Naive B cell (primary cell): ENCODE results near the gene OPA3. TPM values are rescaled to one million over a fixed set of nuclear protein-coding genes. Genes with fewer than 3 reads are reported as not detected.

Experiments used
- ATAC-seq, 2 donors: fragments of 150-1000 bp; cut with Tn5 transposase; 2 replicates each; pipeline ENCODE4 v1.10.0; 2021; ENCODE audit warnings: low read depth in 2 of 2, mild to moderate bottlenecking in 2 of 2, moderate library complexity in 2 of 2
- DNase-seq: peaks from one replicate; pipeline ENCODE4 v3.0.0; 2022
- H3K27ac Mint-ChIP-seq, 6 donors: one replicate each; pipeline ENCODE4 v1.8.0; 2020 to 2022; ENCODE audit warnings: mild to moderate bottlenecking in 6 of 6, mixed read lengths in 6 of 6, moderate library complexity in 5 of 6, inconsistent platforms in 2 of 6
- H3K27me3 Mint-ChIP-seq, 3 donors: one replicate each; pipeline ENCODE4 v1.8.0; 2021 to 2022; ENCODE audit warnings: mixed read lengths in 3 of 3, mild to moderate bottlenecking in 1 of 3
- H3K36me3 Mint-ChIP-seq, 2 donors: one replicate each; pipeline ENCODE4 v1.8.0; 2020 to 2022; ENCODE audit warnings: mixed read lengths in 2 of 2, inconsistent platforms in 1 of 2, mild to moderate bottlenecking in 1 of 2
- H3K4me1 Mint-ChIP-seq, 3 donors: one replicate each; pipeline ENCODE4 v1.8.0; 2020 to 2022; ENCODE audit warnings: mixed read lengths in 3 of 3, inconsistent platforms in 1 of 3, mild to moderate bottlenecking in 1 of 3, moderate library complexity in 1 of 3
- H3K4me3 Mint-ChIP-seq, 8 donors: one replicate each; pipeline ENCODE4 v1.8.0; 2020 to 2022; ENCODE audit warnings: mild to moderate bottlenecking in 8 of 8, mixed read lengths in 8 of 8, moderate library complexity in 8 of 8, inconsistent platforms in 2 of 8
- H3K9me3 Mint-ChIP-seq, 7 donors: one replicate each; pipeline ENCODE4 v1.8.0; 2020 to 2022; ENCODE audit warnings: mixed read lengths in 7 of 7, mild to moderate bottlenecking in 5 of 7, inconsistent platforms in 2 of 7, moderate library complexity in 1 of 7
- polyA plus RNA-seq, 6 donors: library from polyadenylated mRNA; unstranded; fragments of 300-500 nt; fragmentation: Illumina TruSeq; gene quantifications; one replicate each; pipeline ENCODE4 v1.2.3, GENCODE V29; 2021; ENCODE audit warnings: low read depth in 6 of 6

OPA3 gene
- polyA plus RNA-seq, 6 donors from 2014 or later, result 5.0 to 14.4 (median 7.8) TPM; not detected in 1

- DNase-seq (no peak), ATAC-seq (no peak)
- H3K4me3 Mint-ChIP-seq, result no peak overlapping the region
- H3K27me3 Mint-ChIP-seq, result no peaks in the 10 kb centered on the region
- H3K36me3 Mint-ChIP-seq, result peaks cover 0 to 5% of the 10 kb centered on the region in 2 donors
- H3K27ac Mint-ChIP-seq, result peak overlapping the region in 3 of 6 donors; percentile 45 to 68 (median 67)
- H3K9me3 Mint-ChIP-seq, result no peaks in the 10 kb centered on the region
- peaks cover 17 to 22% (median 18%) of the 10 kb centered on the region in 3 donors for H3K4me1 Mint-ChIP-seq
Measured at GRCh38 chr19:45547211-45547770, 37.3 kb downstream of the OPA3 start.

- H3K4me1 Mint-ChIP-seq, result peaks cover 6 to 13% (median 11%) of the 10 kb centered on the region in 3 donors
- H3K27me3 Mint-ChIP-seq, result no peaks in the 10 kb centered on the region
- H3K4me3 Mint-ChIP-seq, result no peak overlapping the region
- H3K9me3 Mint-ChIP-seq, result peaks cover 0 to 7% (median 3%) of the 10 kb centered on the region in 7 donors
- ATAC-seq (no peak), DNase-seq (no peak)
- no peak overlapping the region for H3K27ac Mint-ChIP-seq
- H3K36me3 Mint-ChIP-seq, result peaks cover 0 to 3% of the 10 kb centered on the region in 2 donors
Measured at GRCh38 chr19:45542234-45542668, 42.4 kb downstream of the OPA3 start.

GRCh38 chr19:45539459-45539858 lies 45.1 kb downstream of the OPA3 start:
- Mint-ChIP-seq H3K4me3 (no peak overlapping the region), H3K27me3 (no peaks in the 10 kb centered on the region), H3K36me3 (peaks cover 0 to 3% of the 10 kb centered on the region in 2 donors), H3K4me1 (peaks cover 5 to 6% (median 5%) of the 10 kb centered on the region in 3 donors), H3K9me3 (peaks cover 0 to 7% (median 3%) of the 10 kb centered on the region in 7 donors), H3K27ac (no peak overlapping the region)
- DNase-seq (no peak), ATAC-seq (no peak)

GRCh38 chr19:45531349-45531748 lies 53.3 kb downstream of the OPA3 start:
- ATAC-seq, result no peak
- Mint-ChIP-seq H3K4me1 (peaks cover 15 to 29% (median 24%) of the 10 kb centered on the region in 3 donors), H3K27me3 (no peaks in the 10 kb centered on the region), H3K9me3 (peaks cover 0 to 8% (median 1%) of the 10 kb centered on the region in 7 donors), H3K36me3 (no peaks in the 10 kb centered on the region), H3K4me3 (no peak overlapping the region), H3K27ac (no peak overlapping the region)
- DNase-seq, result no peak

GRCh38 chr19:45529420-45529785 lies 55.2 kb downstream of the OPA3 start:
- H3K27ac Mint-ChIP-seq, result peak overlapping the region in 1 of 6 donors; percentile 33

DNA sequence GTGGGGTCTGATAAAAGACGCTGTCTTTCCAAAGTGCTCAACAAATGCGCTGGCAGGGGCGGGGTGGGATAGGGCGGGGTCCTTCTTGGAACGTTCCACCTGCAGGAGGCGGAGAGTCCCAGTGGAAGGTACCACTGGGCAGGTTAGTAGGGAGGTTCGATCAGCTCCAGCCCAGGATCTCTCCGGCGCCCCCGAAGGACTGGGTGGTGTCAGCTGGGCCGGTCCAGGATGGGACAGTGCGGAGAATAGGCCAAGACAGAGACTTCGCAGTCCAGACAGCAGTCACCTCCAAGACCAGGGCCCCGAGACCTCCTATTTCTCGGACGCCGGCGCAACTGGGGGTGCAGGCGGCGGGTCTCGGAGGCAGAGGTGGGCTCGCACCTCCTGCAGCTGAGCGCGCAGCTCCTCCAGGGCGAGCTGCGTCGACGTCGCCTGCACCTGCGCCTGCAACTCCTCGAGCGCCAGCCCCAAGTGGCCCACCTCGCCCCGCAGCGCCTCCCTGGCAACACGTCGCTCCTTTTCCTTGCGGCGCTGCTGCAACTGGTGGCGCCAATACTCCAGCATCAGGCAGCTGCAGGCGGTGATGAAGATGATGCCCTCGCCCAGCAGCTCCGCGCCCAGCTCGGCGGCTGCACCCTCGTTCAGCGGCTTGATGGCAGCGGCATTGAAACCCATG lies 55.7 kb downstream of the OPA3 start:
- Mint-ChIP-seq H3K27me3 (no peaks in the 10 kb centered on the region), H3K27ac (peak overlapping the region in 1 of 6 donors; percentile 71), H3K36me3 (peaks cover 0 to 3% of the 10 kb centered on the region in 2 donors), H3K4me1 (peaks cover 20 to 42% (median 27%) of the 10 kb centered on the region in 3 donors), H3K9me3 (peaks cover 0 to 8% (median 1%) of the 10 kb centered on the region in 7 donors), H3K4me3 (peak overlapping the region in 6 of 8 donors; percentile 57 to 79 (median 69))
- ATAC-seq (peak; percentile 32 to 33), DNase-seq (no peak)

More at GRCh38 chr19:45529420-45529785, 55.2 kb downstream of the OPA3 start:
- peaks cover 0 to 8% (median 1%) of the 10 kb centered on the region in 7 donors for H3K9me3 Mint-ChIP-seq
- H3K4me1 Mint-ChIP-seq, result peaks cover 17 to 37% (median 25%) of the 10 kb centered on the region in 3 donors
- H3K4me3 Mint-ChIP-seq, result peak overlapping the region in 6 of 8 donors; percentile 57 to 79 (median 69)
- H3K36me3 Mint-ChIP-seq, result no peaks in the 10 kb centered on the region
- H3K27me3 Mint-ChIP-seq, result no peaks in the 10 kb centered on the region
- ATAC-seq (no peak), DNase-seq (no peak)

DNA sequence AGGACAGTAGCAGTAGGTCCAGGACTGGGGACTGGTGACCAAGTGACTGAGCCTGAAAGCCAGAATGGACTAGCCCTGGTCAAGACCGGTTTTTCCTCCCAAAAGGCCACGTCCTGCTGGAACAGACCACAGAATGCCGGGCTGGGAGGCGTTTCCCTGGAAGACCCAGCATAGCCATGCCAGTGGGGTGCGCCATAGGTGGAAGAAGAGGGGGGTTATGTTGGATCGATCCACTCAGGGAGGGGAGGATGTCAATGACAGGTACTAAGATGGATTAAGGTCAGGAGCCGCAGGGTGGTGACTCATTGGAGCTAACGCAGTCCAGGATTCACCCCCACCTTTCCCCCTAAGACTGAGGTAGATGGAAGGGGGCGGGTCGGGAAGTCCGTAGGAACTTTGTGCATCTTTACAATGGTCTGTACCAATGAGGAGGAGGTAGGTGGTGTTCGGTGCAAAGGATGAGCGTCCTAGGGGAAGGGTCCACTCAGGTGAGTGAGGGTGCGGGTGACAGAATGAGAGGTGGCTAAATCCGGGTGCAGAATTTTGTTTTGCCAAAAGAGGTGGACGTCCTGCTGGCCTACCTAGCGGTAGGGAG lies 56.4 kb downstream of the OPA3 start:
- Mint-ChIP-seq H3K9me3 (peaks cover 0 to 8% (median 1%) of the 10 kb centered on the region in 7 donors), H3K27ac (peak overlapping the region in 3 of 6 donors; percentile 1 to 71 (median 65)), H3K36me3 (peaks cover 0 to 9% of the 10 kb centered on the region in 2 donors), H3K4me1 (peaks cover 27 to 49% (median 33%) of the 10 kb centered on the region in 3 donors), H3K4me3 (peak overlapping the region; percentile 5 to 89 (median 61)), H3K27me3 (no peaks in the 10 kb centered on the region)
- no peak for DNase-seq
- ATAC-seq, result no peak

GRCh38 chr19:45527731-45528130 lies 56.9 kb downstream of the OPA3 start:
- ATAC-seq, result no peak
- Mint-ChIP-seq H3K9me3 (peaks cover 0 to 8% (median 1%) of the 10 kb centered on the region in 7 donors), H3K4me3 (peak overlapping the region in 5 of 8 donors; percentile 5 to 59 (median 35))

DNA sequence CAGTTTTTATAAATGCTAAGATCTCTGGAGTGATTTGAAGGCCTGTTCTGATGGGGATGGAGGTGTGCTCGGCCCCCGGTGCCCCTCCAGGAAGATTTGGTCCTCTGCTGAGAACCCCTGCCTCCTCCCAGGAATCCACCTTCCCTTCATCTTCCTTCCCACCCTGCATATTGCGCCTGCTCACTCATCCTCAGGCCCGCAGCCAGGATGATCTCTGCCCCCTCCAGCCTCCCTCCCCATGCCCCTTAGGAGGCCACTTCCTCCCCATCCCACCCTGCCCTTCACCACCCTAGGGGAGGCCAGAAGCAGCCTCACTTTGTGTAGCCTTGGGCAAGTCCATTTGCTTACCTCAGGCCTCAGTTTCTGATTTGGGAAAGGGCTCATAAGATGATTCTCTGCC lies 57.6 kb downstream of the OPA3 start:
- H3K4me3 Mint-ChIP-seq, result no peak overlapping the region
- no peak for ATAC-seq
- H3K27me3 Mint-ChIP-seq, result no peaks in the 10 kb centered on the region
- H3K27ac Mint-ChIP-seq, result peak overlapping the region in 3 of 6 donors; percentile 14 to 71 (median 29)
- H3K36me3 Mint-ChIP-seq, result peaks cover 0 to 9% of the 10 kb centered on the region in 2 donors
- peaks cover 0 to 8% (median 1%) of the 10 kb centered on the region in 7 donors for H3K9me3 Mint-ChIP-seq
- no peak for DNase-seq
- peaks cover 27 to 56% (median 34%) of the 10 kb centered on the region in 3 donors for H3K4me1 Mint-ChIP-seq

More at GRCh38 chr19:45527731-45528130, 56.9 kb downstream of the OPA3 start:
- H3K4me1 Mint-ChIP-seq, result peaks cover 27 to 54% (median 34%) of the 10 kb centered on the region in 3 donors
- no peaks in the 10 kb centered on the region for H3K27me3 Mint-ChIP-seq
- no peak for DNase-seq
- H3K36me3 Mint-ChIP-seq, result peaks cover 0 to 9% of the 10 kb centered on the region in 2 donors
- peak overlapping the region in 4 of 6 donors; percentile 43 to 89 (median 68) for H3K27ac Mint-ChIP-seq

GRCh38 chr19:45526143-45526542 lies 58.5 kb downstream of the OPA3 start:
- Mint-ChIP-seq H3K9me3 (peaks cover 0 to under 1% (median 0%) of the 10 kb centered on the region in 7 donors), H3K27me3 (no peaks in the 10 kb centered on the region), H3K27ac (peak overlapping the region in 2 of 6 donors; percentile 53 to 91), H3K4me3 (no peak overlapping the region), H3K36me3 (peaks cover 0 to 9% of the 10 kb centered on the region in 2 donors), H3K4me1 (peaks cover 27 to 56% (median 34%) of the 10 kb centered on the region in 3 donors)
- DNase-seq (no peak), ATAC-seq (no peak)

DNA sequence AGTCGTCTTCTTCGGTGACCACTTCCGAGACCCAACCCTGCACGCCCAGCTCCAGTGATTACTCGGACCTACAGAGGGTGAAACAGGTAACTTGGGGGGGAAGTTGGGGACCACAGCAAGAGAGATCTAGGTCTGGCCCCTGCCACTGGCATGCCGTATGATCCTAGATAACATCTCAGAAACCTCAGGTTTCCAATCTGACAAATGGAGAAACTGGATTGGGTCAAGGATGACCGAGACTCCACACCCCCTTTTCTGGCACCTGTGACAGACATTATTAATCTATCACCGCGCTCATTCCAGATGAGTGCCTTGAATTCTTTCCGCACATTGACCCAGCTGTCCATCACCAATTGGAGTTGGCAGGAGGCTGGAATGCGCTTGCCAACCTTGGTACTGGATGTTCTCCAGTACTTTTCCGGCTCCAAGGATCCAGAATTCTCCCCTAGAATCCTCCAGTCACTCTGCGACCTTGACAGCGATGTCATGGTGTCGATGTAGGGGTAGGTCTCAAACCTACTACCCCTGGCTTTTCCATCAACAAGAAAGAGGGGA lies 60.0 kb downstream of the OPA3 start:
- peak overlapping the region in 3 of 6 donors; percentile 60 to 83 (median 64) for H3K27ac Mint-ChIP-seq
- H3K4me1 Mint-ChIP-seq, result peaks cover 30 to 57% (median 34%) of the 10 kb centered on the region in 3 donors
- H3K36me3 Mint-ChIP-seq, result peaks cover 0 to 9% of the 10 kb centered on the region in 2 donors
- no peak for ATAC-seq
- DNase-seq, result no peak
- no peak overlapping the region for H3K4me3 Mint-ChIP-seq
- H3K27me3 Mint-ChIP-seq, result no peaks in the 10 kb centered on the region
- no peaks in the 10 kb centered on the region for H3K9me3 Mint-ChIP-seq

- Mint-ChIP-seq H3K9me3 (no peaks in the 10 kb centered on the region), H3K27ac (peak overlapping the region; percentile 64 to 94 (median 82)), H3K4me1 (peaks cover 28 to 50% (median 28%) of the 10 kb centered on the region in 3 donors), H3K36me3 (peaks cover 0 to 9% of the 10 kb centered on the region in 2 donors), H3K4me3 (peak overlapping the region in 3 of 8 donors; percentile 9 to 32 (median 25)), H3K27me3 (no peaks in the 10 kb centered on the region)
- ATAC-seq (peak; percentile 97 to 99), DNase-seq (peak; percentile 85)
Measured at GRCh38 chr19:45523642-45524256, 60.9 kb downstream of the OPA3 start.
